Activated CD8-positive, alpha-beta memory T cell treated with anti-CD3 and anti-CD28 coated beads, Interleukin-2, amount 50 U/mL, for 1 hour (primary cell): ENCODE data around the gene NID1.
A peak's percentile ranks its signal among the peaks of the same experiment; 100 is the strongest.

Source experiments
- DNase-seq: peaks from one replicate; pipeline ENCODE4 v3.0.0-alpha.2; 2020; ENCODE audit errors: extremely low read depth

NID1 gene

DNA sequence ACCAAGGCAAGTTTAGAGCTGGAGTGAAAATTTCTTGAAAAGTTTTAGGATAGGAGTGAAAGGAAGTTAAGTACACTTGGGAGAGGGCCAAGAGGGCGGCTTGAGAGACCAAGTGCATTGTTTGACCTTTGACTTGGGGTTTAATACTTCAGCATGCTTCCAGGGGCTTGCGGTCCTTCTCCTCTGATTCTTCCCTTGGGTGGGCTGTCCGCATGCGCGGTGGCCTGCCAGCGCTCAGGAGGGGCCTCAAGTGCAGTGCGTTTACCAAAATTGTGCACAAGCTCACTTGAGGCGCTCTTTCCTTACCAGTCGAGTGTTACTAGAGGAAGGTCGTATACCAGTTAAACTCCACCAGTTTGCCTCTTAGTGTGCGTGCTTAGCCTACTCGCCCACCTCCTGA is 106.9 kb downstream of the NID1 start:
- DNase-seq, result no peak

GRCh38 chr1:235955777-235956176 is 109.1 kb downstream of the NID1 start:
- DNase-seq, result no peak

- DNase-seq, result peak; percentile 7
Measured at GRCh38 chr1:235954306-235955283, 110.3 kb downstream of the NID1 start.

GRCh38 chr1:235953801-235954200 is 111.1 kb downstream of the NID1 start:
- DNase-seq, result no peak

DNA sequence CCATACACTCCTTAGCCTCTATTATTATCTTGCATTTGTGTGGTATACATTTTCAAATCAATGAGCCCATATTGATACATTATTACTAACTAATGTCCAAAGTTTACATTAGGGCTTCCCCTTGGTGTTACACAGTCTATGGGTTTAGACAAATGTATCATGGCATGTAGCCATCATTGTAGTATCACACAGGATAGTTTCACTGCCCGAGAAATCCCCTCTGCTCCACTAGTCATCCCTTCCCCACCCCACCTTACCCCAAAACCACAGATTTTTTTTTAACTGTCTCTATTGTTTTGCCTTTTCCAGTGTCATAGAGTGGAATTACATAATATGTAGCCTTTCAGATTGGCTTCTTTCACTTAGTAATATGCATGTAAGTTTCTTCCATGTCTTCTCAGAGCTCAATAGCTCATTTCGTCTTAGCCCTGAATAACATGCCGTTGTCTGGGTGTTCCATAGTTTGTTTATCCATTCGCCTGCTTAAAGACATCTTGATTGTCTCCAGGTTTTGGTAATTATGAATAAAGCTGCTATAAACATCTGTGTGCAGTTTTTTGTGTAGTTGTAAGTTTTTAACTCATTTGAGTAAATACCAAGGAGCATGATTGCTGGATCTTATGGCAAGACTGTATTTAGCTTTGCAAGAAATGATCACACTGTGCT is 111.8 kb downstream of the NID1 start:
- no peak for DNase-seq

DNA sequence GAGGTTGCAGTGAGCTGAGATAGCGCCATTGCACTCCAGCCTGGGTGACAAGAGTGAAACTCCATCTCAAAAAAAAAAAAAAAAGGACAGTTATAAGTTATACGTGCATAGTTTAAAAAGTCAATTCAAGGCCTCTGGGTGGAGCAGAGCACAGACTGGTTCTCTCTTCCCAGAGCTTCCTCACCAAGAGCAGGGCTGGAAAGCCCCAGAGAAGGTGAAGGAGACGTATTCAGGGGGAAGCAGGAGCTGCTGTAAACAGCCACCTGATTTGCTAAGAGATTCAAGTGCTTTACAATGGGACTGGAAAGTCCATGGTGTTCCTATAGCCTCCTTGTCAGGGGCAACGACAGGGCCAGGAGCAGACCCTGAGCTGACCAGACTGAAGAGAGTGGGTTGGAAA is 113.2 kb downstream of the NID1 start:
- DNase-seq, result no peak

DNA sequence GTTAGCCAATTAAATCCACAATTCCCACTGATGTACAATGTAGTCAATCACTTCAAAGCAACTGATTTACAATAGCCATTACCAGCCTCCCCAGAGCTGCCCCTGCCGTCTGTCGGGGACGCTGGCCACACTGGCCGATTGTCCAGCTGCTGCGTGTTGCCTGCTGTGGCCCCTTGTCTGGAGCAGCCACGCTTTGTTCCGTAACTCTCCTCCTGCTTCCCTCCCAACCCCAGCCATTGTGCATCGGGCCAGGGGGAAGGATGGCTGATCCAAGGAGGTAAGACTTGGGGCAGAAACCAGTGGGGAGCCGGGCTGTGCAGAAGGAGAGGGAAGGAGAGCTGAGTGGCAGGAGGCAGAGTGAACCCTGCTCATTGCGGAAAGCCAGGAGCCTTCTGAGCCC is 114.6 kb downstream of the NID1 start:
- no peak for DNase-seq

DNA sequence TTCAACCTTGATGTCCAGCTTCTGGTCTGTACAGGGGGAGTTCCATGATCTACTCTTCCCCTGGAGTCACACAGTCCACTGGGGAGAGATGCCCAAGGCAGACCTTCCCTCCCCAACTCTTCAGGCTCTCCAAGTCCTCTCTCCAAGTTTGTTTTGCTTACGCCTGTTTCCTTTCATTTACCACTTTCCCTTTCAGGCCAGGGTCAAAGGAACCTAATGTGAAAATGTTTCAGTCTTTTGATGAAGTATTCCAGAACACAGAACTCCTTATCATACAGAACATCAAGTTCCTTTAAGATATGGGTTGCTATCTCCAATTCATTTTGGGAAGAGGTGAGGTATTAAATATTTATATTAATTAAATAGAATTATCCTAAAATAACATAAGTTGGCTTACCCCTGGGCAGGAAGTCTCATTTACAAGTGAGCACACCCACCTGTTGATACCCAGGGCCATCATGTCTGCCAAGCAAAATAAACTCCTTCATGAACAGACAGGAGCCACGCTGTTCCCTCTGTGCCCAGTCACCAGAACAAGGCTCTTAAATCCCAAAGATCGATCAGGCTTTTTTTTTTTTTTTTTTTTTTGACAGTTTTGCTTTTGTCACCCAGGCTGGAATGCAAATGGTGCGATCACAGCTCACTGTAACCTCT is 116.0 kb downstream of the NID1 start:
- DNase-seq, result no peak

GRCh38 chr1:235947989-235948388 is 116.9 kb downstream of the NID1 start:
- no peak for DNase-seq

DNA sequence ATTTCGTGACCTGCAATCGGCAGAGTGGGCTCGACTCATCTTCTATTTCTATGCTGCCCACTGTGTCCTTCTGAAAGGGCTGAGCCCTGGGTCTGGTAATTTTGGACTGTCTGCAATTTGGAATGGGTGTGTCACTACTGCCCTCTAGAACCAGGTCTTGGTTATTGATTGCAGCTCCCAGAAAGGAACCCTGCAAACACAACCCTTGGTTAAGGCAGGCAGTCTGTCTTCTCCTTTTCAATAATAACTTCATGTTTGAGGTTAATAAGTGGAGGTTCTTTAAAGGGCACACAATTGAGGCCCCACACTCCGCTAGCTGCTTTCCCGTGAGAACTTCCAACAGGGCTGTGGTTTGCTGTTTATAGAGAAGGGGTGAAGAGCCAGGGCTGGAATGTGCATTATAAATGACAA is 118.3 kb downstream of the NID1 start:
- DNase-seq, result no peak

GRCh38 chr1:235945775-235946570 is 118.9 kb downstream of the NID1 start:
- DNase-seq, result no peak

GRCh38 chr1:235943581-235944114 is 121.2 kb downstream of the NID1 start:
- DNase-seq, result no peak

GRCh38 chr1:235942979-235943575 is 121.8 kb downstream of the NID1 start:
- DNase-seq, result no peak

- no peak for DNase-seq
Measured at GRCh38 chr1:235942625-235942934, 122.3 kb downstream of the NID1 start.

- DNase-seq, result no peak
Measured at GRCh38 chr1:235941876-235942624, 122.8 kb downstream of the NID1 start.

- DNase-seq, result no peak
Measured at GRCh38 chr1:235940285-235940684, 124.6 kb downstream of the NID1 start.

DNA sequence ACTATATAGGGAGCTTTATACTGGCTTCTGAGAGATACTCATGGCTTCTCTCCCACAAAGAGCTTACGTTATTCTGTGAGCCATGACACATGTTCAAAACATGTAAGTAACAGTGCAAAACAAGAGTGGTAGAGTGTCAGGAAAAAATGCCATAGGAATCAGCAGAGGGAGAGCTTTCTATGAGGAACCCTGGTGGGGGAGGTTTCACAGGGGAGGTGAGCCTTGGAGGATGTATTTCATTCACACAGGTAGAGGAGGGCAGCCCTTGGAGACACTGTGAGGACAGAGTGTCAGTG is 125.5 kb downstream of the NID1 start:
- DNase-seq, result no peak

- DNase-seq, result no peak
Measured at GRCh38 chr1:235938709-235939479, 126.0 kb downstream of the NID1 start.

DNA sequence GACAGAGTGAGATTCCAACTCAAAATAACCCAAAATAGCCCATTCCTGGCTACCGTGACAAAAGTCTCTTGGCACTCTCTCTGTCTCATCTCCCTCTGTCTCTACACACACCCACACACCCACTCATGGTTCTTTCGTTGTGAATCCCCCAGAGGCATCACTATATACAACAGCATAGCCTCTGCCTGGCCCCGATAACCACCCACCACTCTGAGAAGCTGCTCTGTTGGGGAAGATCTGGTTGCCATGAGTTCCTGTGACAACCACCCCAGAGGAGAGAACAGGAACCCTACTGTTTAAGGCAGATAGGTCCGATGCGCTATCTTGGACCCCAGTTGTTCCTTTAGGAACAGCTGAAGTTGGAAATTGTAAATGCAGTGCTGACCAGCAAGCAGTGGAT is 127.8 kb downstream of the NID1 start:
- no peak for DNase-seq
